ENCODE results near the gene CYP11A1. TPM values are rescaled to one million over a fixed set of nuclear protein-coding genes. Genes with fewer than 3 reads are reported as not detected.

CYP11A1 gene
- total RNA-seq, 1 experiment from 2014 or later, result 1.7 TPM

DNA sequence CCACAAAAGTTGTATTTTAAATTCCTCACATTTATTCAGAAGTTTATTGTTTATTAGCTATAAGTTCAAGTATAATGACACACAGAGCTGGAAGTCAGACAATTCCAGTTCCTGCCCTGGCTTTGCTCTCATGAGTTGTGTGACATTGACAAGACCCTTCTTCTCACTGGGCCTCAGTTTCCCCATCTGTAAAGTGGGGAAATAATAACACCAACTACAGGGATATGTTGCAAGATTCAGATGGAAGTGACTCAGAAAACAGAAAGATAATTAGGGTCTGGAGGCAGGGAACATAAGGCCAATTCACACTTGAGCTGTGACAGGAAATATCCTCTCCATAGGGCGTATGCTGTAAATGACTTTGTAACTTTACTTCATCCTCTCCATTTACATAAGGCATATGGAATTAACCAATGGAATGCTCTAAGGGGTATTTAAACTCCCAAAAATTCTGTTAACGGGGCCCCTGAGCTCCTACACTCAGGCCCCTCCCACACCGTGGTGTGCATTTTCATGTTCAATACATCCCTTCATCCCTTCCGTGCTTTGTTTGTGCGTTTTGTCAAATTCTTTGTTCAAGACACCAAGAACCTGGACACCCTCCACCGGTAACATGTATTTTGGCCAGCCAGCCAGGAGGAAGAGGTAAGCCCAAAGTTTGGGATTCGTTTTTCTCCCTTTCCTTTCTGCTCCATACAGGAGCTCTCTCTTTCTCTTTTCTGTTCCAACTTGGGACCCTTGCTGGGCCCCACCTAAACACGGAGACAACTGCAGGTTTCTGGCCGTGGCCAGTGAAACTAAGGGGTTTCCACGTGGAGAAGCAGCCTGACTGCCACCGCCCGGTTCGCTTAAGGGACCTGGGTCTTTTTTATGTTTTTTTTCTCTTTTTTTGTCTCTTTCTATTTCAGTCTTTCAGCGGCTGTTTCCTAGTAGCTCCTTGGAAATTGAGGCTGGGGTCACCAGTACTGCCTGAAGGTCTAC lies 16.9 kb downstream of the CYP11A1 start:
- Histone ChIP-seq H2AFZ (ENCODE audit: low read length) (no peak overlapping the region), H3K4me1 (ENCODE audit: insufficient read depth, low read length) (peaks cover 8% of the 10 kb centered on the region; the same call in 1 of the 2 replicates), H3K27ac (ENCODE audit: insufficient read length, low read depth, low read length) (no peak overlapping the region), H3K4me2 (ENCODE audit: insufficient read depth, insufficient read length, low read length) (no peak overlapping the region), H3K4ac (ENCODE audit: low read depth, low read length) (no peak overlapping the region), H3K23ac (ENCODE audit: insufficient read length, low read depth, low read length) (no peak overlapping the region), H2BK15ac (ENCODE audit: low read depth, low read length) (no peak overlapping the region), H4K20me1 (ENCODE audit: control insufficient read depth, insufficient read depth, insufficient read length) (no peaks in the 10 kb centered on the region), H4K91ac (ENCODE audit: insufficient read length, low read depth, low read length) (no peak overlapping the region), H2BK20ac (ENCODE audit: low read depth, low read length, poor library complexity, severe bottlenecking) (no peak overlapping the region), H4K8ac (replicated peaks; ENCODE audit: insufficient read length, low read depth, low read length) (no peak overlapping the region), H3K23me2 (ENCODE audit: insufficient read length, low read depth, low read length, poor library complexity, severe bottlenecking) (no peaks in the 10 kb centered on the region), H3K79me1 (ENCODE audit: insufficient read depth, low read depth, low read length, poor library complexity, severe bottlenecking) (no peaks in the 10 kb centered on the region), H3K14ac (ENCODE audit: insufficient read depth, low read length) (no peak overlapping the region), H3K9me3 (ENCODE audit: control insufficient read depth, low read depth, low read length) (no peaks in the 10 kb centered on the region), H3K56ac (ENCODE audit: insufficient read length, low read depth, low read length) (no peak overlapping the region), H3K27me3 (ENCODE audit: insufficient read depth, low read length) (no peaks in the 10 kb centered on the region), H2BK5ac (ENCODE audit: insufficient read length, low read length) (no peak overlapping the region), H3K79me2 (ENCODE audit: insufficient read depth, low read length) (no peaks in the 10 kb centered on the region), H2AK5ac (ENCODE audit: insufficient read length, low read length) (no peak overlapping the region), H3K9ac (ENCODE audit: extremely low read depth, insufficient read length, low read length) (no peak overlapping the region), H3K18ac (ENCODE audit: insufficient read length, low read depth, low read length) (no peak overlapping the region), H3T11ph (ENCODE audit: low read length) (no peak overlapping the region), H2BK12ac (ENCODE audit: insufficient read length, low read depth, low read length) (no peak overlapping the region), H4K5ac (ENCODE audit: insufficient read length, low read depth, low read length) (no peak overlapping the region), H2BK120ac (ENCODE audit: low read depth, low read length, poor library complexity, severe bottlenecking) (no peak overlapping the region)
- peaks cover 17 to 27% (median 19%) of the 10 kb centered on the region in 3 experiments for H3K36me3 Mint-ChIP-seq (ENCODE audit: insufficient read depth in 1 of 3, low read depth in 3 of 3)
- H3K4me1 Mint-ChIP-seq, result peaks cover 19 to 22% of the 10 kb centered on the region in 2 experiments
- H3K27me3 Mint-ChIP-seq (ENCODE audit: low read depth), result peaks cover 7% of the 10 kb centered on the region
- no peak for DNase-seq
- TF ChIP-seq, protein P1, sequence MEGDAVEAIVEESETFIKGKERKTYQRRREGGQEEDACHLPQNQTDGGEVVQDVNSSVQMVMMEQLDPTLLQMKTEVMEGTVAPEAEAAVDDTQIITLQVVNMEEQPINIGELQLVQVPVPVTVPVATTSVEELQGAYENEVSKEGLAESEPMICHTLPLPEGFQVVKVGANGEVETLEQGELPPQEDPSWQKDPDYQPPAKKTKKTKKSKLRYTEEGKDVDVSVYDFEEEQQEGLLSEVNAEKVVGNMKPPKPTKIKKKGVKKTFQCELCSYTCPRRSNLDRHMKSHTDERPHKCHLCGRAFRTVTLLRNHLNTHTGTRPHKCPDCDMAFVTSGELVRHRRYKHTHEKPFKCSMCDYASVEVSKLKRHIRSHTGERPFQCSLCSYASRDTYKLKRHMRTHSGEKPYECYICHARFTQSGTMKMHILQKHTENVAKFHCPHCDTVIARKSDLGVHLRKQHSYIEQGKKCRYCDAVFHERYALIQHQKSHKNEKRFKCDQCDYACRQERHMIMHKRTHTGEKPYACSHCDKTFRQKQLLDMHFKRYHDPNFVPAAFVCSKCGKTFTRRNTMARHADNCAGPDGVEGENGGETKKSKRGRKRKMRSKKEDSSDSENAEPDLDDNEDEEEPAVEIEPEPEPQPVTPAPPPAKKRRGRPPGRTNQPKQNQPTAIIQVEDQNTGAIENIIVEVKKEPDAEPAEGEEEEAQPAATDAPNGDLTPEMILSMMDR (conservative IDR thresholded peaks at IDR 0.05), result no peak
- no CpG with 5 or more reads among the region's 14 CpGs for WGBS (ENCODE audit: extremely low coverage, insufficient read length, low lambda C conversion rate)
- H3K27ac Mint-ChIP-seq, result peak overlapping the region in 2 of 3 experiments; percentile 22 to 26; a peak in 3 of 7 replicates
- no peak overlapping the region for H3K4me3 Mint-ChIP-seq
- H3K9me3 Mint-ChIP-seq, result peaks cover 24 to 30% of the 10 kb centered on the region in 2 experiments
